Measurements from ENCODE around the gene PLXNA2.

- TF ChIP-seq CTCF (IDR thresholded peaks at IDR 0.05) (no peak), POLR2A (IDR thresholded peaks at IDR 0.05) (no peak)
Measured at GRCh38 chr1:207992677-207993236, 251.4 kb downstream of the PLXNA2 start.

All from esophagus squamous epithelium (tissue), 4 donors.